ENCODE results near the gene ENTR1.

ENTR1 gene

GRCh38 chr9:136395345-136396218 lies 14.8 kb downstream of the ENTR1 start:
- no peak for DNase-seq (ENCODE audit: extremely low spot score)
- ChIA-PET POLR2A (no interaction called here), CTCF (interaction anchor here (0.7 to 2.2 kb wide), 4 partner anchors 18 to 56 kb away, joined by 3 to 7 read pairs (median 4); partner anchors contain the start of gene DNLZ)
- no peak for TF ChIP-seq CTCF (IDR thresholded peaks at IDR 0.05; ENCODE audit: control extremely low read depth, extremely low read depth, low read depth, missing control alignments)

GRCh38 chr9:136395020-136395340 lies 15.4 kb downstream of the ENTR1 start:
- TF ChIP-seq CTCF (IDR thresholded peaks at IDR 0.05; ENCODE audit: control extremely low read depth, extremely low read depth, low read depth, missing control alignments), result no peak
- CTCF ChIA-PET, result interaction anchor here (1.1 to 2.2 kb wide), 2 partner anchors 31 to 55 kb away, joined by 3 to 7 read pairs; partner anchors contain the start of gene DNLZ
- DNase-seq (ENCODE audit: extremely low spot score), result no peak
- POLR2A ChIA-PET, result no interaction called here

- ChIA-PET CTCF (interaction anchor here (2.2 kb wide), 1 partner anchor 31 kb away, joined by 7 read pairs; the partner anchor contains the start of gene DNLZ), POLR2A (no interaction called here)
- no peak for TF ChIP-seq CTCF (IDR thresholded peaks at IDR 0.05; ENCODE audit: control extremely low read depth, extremely low read depth, low read depth, missing control alignments)
- DNase-seq (ENCODE audit: extremely low spot score), result no peak
Measured at GRCh38 chr9:136394312-136395019, 15.9 kb downstream of the ENTR1 start.

GRCh38 chr9:136393531-136393930 lies 16.9 kb downstream of the ENTR1 start:
- CTCF ChIA-PET, result interaction anchor here (3.4 kb wide), 1 partner anchor 30 kb away, joined by 17 read pairs; the partner anchor contains the start of gene DNLZ

GRCh38 chr9:136392538-136393449 lies 17.6 kb downstream of the ENTR1 start:
- no peak for TF ChIP-seq CTCF (IDR thresholded peaks at IDR 0.05; ENCODE audit: control extremely low read depth, extremely low read depth, low read depth, missing control alignments)
- no peak for DNase-seq (ENCODE audit: extremely low spot score)
- ChIA-PET POLR2A (no interaction called here), CTCF (interaction anchor here (3.4 kb wide), 1 partner anchor 29 kb away, joined by 17 read pairs; the partner anchor contains the start of gene DNLZ)

More at GRCh38 chr9:136393531-136393930, 16.9 kb downstream of the ENTR1 start:
- TF ChIP-seq CTCF (IDR thresholded peaks at IDR 0.05; ENCODE audit: control extremely low read depth, extremely low read depth, low read depth, missing control alignments), result no peak
- no peak for DNase-seq (ENCODE audit: extremely low spot score)
- POLR2A ChIA-PET, result no interaction called here
